ENCODE results near the gene BABAM2. TPM values are rescaled to one million over a fixed set of nuclear protein-coding genes. Genes with fewer than 3 reads are reported as not detected.
"Not testable (repeated sequence)": the region's sequence is repeated elsewhere in the genome, so short reads cannot be mapped to it uniquely, and the experiment has no call there.

Gene BABAM2
- polyA plus RNA-seq, 1 experiment: 32.6 TPM

GRCh38 chr2:28326881-28327505 lies 436.5 kb downstream of the BABAM2 start:
- Histone ChIP-seq H3K27me3 (ENCODE audit: control insufficient read depth, insufficient read depth, low read length) (no peaks in the 10 kb centered on the region), H3K36me3 (ENCODE audit: control insufficient read depth, insufficient read depth, low read length) (no peaks in the 10 kb centered on the region), H3K4me3 (ENCODE audit: low read depth, low read length) (no peak overlapping the region)
- POLR2A ChIA-PET: no interaction called here
- DNase-seq (ENCODE audit: low read depth): no peak
- no peak for TF ChIP-seq CTCF (IDR thresholded peaks at IDR 0.05; ENCODE audit: insufficient read depth, low read depth, low read length)
- CTCF ChIA-PET: interaction anchor here (1.2 kb wide), 1 partner anchor 22 kb away, joined by 3 read pairs; no protein-coding TSS in a partner anchor

GRCh38 chr2:28327581-28327955 lies 437.0 kb downstream of the BABAM2 start:
- CTCF ChIA-PET: interaction anchor here (1.2 kb wide), 1 partner anchor 21 kb away, joined by 3 read pairs; no protein-coding TSS in a partner anchor

GRCh38 chr2:28327956-28328922 lies 437.7 kb downstream of the BABAM2 start:
- H3K36me3 ChIP-seq (ENCODE audit: control insufficient read depth, insufficient read depth, low read length): no peaks in the 10 kb centered on the region
- DNase-seq (ENCODE audit: low read depth): no peak
- CTCF ChIA-PET: interaction anchor here (1.2 to 2.0 kb wide), 2 partner anchors 8 to 21 kb away, joined by 3 to 6 read pairs; no protein-coding TSS in a partner anchor
- TF ChIP-seq CTCF (IDR thresholded peaks at IDR 0.05; ENCODE audit: insufficient read depth, low read depth, low read length): no peak
- H3K27me3 ChIP-seq (ENCODE audit: control insufficient read depth, insufficient read depth, low read length): no peaks in the 10 kb centered on the region
- no peak overlapping the region for H3K4me3 ChIP-seq (ENCODE audit: low read depth, low read length)
- POLR2A ChIA-PET: no interaction called here

More at GRCh38 chr2:28327581-28327955, 437.0 kb downstream of the BABAM2 start:
- no peaks in the 10 kb centered on the region for H3K27me3 ChIP-seq (ENCODE audit: control insufficient read depth, insufficient read depth, low read length)
- no peak overlapping the region for H3K4me3 ChIP-seq (ENCODE audit: low read depth, low read length)
- no peaks in the 10 kb centered on the region for H3K36me3 ChIP-seq (ENCODE audit: control insufficient read depth, insufficient read depth, low read length)
- DNase-seq (ENCODE audit: low read depth): no peak
- no peak for TF ChIP-seq CTCF (IDR thresholded peaks at IDR 0.05; ENCODE audit: insufficient read depth, low read depth, low read length)
- POLR2A ChIA-PET: no interaction called here

GRCh38 chr2:28329184-28329583 lies 438.7 kb downstream of the BABAM2 start:
- H3K36me3 ChIP-seq (ENCODE audit: control insufficient read depth, insufficient read depth, low read length): no peaks in the 10 kb centered on the region
- no peak overlapping the region for H3K4me3 ChIP-seq (ENCODE audit: low read depth, low read length)
- no peak for TF ChIP-seq CTCF (IDR thresholded peaks at IDR 0.05; ENCODE audit: insufficient read depth, low read depth, low read length)
- POLR2A ChIA-PET: no interaction called here
- CTCF ChIA-PET: interaction anchor here (2.0 kb wide), 1 partner anchor 9 kb away, joined by 6 read pairs; no protein-coding TSS in a partner anchor
- no peak for DNase-seq (ENCODE audit: low read depth)
- no peaks in the 10 kb centered on the region for H3K27me3 ChIP-seq (ENCODE audit: control insufficient read depth, insufficient read depth, low read length)

- CTCF ChIA-PET: interaction anchor here (0.7 to 2.0 kb wide), 2 partner anchors 11 to 49 kb away, joined by 4 to 6 read pairs; no protein-coding TSS in a partner anchor
- POLR2A ChIA-PET; H3K27me3 ChIP-seq (ENCODE audit: control insufficient read depth, insufficient read depth, low read length); H3K4me3 ChIP-seq (ENCODE audit: low read depth, low read length); DNase-seq (ENCODE audit: low read depth); H3K36me3 ChIP-seq (ENCODE audit: control insufficient read depth, insufficient read depth, low read length): not testable (repeated sequence)
Observed at GRCh38 chr2:28330722-28331121, 440.2 kb downstream of the BABAM2 start.

- POLR2A ChIA-PET; CTCF ChIA-PET; H3K4me3 ChIP-seq (ENCODE audit: low read depth, low read length); H3K27me3 ChIP-seq (ENCODE audit: control insufficient read depth, insufficient read depth, low read length); H3K36me3 ChIP-seq (ENCODE audit: control insufficient read depth, insufficient read depth, low read length); DNase-seq (ENCODE audit: low read depth): not testable (repeated sequence)
Observed at GRCh38 chr2:28331797-28332196, 441.3 kb downstream of the BABAM2 start.

All from BJ (cell line).